ENCODE data around the gene USP48.
"Not testable (repeated sequence)": the region's sequence is repeated elsewhere in the genome, so short reads cannot be mapped to it uniquely, and the experiment has no call there.

USP48 gene

GRCh38 chr1:21782868-21783678 is at the start of gene USP48:
USP48 (minus strand) TSS chr1:21783149; CDS start chr1:21782957, 192 bp downstream.
- peak; percentile 93 to 97 (median 94) for DNase-seq

GRCh38 chr1:21831454-21831970 is 48.6 kb upstream of the USP48 start:
- no peak for DNase-seq

- no peak for DNase-seq
Measured at GRCh38 chr1:21830792-21831453, 48.0 kb upstream of the USP48 start.

- DNase-seq, result no peak
Measured at GRCh38 chr1:21829294-21829693, 46.3 kb upstream of the USP48 start.

- no peak for DNase-seq
Measured at GRCh38 chr1:21828506-21829210, 45.7 kb upstream of the USP48 start.

GRCh38 chr1:21828075-21828474 is 45.1 kb upstream of the USP48 start:
- DNase-seq, result no peak

- DNase-seq, result no peak
Measured at GRCh38 chr1:21827141-21827679, 44.3 kb upstream of the USP48 start.

GRCh38 chr1:21826694-21827093 is 43.7 kb upstream of the USP48 start:
- DNase-seq, result not testable (repeated sequence)

GRCh38 chr1:21825393-21825792 is 42.4 kb upstream of the USP48 start:
- DNase-seq, result no peak

GRCh38 chr1:21824926-21825325 is 42.0 kb upstream of the USP48 start:
- no peak for DNase-seq

- DNase-seq, result no peak
Measured at GRCh38 chr1:21823980-21824702, 41.2 kb upstream of the USP48 start.

GRCh38 chr1:21823206-21823979 is 40.4 kb upstream of the USP48 start:
- no peak for DNase-seq

- no peak for DNase-seq
Measured at GRCh38 chr1:21822349-21822748, 39.4 kb upstream of the USP48 start.

GRCh38 chr1:21821385-21822019 is 38.6 kb upstream of the USP48 start:
- DNase-seq, result no peak

GRCh38 chr1:21820597-21821232 is 37.8 kb upstream of the USP48 start:
- no peak for DNase-seq

GRCh38 chr1:21818656-21819055 is 35.7 kb upstream of the USP48 start:
- peak; percentile 9 to 36 (median 15) for DNase-seq

- no peak for DNase-seq
Measured at GRCh38 chr1:21816602-21817302, 33.8 kb upstream of the USP48 start.

- DNase-seq, result peak in 1 of 6 experiments; percentile 0
Measured at GRCh38 chr1:21815724-21816321, 32.9 kb upstream of the USP48 start.

GRCh38 chr1:21814981-21815582 is 32.1 kb upstream of the USP48 start:
- no peak for DNase-seq
